ENCODE measurements around the gene PRR33.
"Not testable (repeated sequence)": the region's sequence is repeated elsewhere in the genome, so short reads cannot be mapped to it uniquely, and the experiment has no call there.

Gene PRR33

DNA sequence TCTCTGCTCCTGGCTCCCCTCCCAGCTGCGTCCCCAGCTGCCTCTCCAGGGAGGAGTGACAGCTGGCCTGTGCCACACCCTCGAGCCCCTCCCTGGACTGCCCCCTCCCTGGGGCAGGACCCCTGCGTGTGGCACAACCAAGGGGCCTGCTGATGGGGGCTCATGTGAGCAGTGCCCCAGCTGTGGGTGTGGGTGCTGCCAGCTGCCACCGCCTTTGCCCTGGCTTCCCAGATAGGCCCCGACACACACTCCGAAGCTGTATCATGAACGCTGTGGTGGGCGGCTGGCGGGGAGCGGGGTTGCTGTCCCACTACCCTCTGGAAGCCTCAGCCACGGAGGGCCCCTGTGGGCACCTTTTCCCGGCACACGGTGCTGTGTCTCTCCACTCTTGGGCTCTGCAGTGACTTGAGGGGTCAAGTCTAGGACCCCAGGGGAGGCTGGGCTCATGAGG, 15.8 kb downstream of the PRR33 start:
- DNase-seq (ENCODE audit: low read depth) = not testable (repeated sequence)

DNA sequence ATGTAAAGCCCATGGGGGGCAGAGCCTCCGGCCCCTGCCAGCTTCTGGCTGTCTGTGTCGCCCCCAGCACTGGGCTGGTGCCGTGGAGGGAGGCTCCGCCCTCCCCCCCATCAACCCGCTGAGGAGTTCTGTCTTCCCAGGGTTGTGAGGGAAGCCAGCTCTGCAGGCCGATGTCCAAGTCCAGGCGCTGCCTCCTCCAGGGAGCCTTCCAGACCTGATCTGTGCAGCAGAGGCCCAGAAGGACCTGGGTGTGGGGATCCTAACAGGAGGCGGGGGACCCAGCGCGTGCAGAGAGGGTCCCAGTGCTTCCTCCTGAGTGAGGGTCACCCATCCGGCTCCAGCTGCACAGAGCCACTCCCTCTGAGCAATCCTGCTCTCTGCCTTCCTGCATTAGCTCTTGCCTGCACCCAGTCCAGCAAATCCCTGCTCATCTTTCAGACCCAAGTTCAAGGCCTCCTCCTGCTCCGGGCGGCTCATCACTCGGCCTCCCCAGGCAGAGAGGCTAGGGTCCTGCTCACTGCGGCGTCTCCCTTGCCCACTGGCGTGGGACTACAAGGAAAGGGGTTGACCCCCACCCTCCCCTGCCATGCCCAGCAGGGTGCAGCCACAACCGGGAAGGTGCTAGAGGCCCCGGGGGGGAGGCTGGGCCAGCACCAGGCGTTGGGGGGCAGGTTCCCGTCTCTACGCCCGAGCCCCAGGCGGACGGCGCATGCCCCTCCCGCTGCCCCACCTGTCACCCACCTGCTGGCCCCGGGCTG, 16.4 kb downstream of the PRR33 start:
- DNase-seq (ENCODE audit: low read depth) = no peak

GRCh38 chr11:1874441-1875092, 17.1 kb downstream of the PRR33 start:
- DNase-seq (ENCODE audit: low read depth) = not testable (repeated sequence)

DNA sequence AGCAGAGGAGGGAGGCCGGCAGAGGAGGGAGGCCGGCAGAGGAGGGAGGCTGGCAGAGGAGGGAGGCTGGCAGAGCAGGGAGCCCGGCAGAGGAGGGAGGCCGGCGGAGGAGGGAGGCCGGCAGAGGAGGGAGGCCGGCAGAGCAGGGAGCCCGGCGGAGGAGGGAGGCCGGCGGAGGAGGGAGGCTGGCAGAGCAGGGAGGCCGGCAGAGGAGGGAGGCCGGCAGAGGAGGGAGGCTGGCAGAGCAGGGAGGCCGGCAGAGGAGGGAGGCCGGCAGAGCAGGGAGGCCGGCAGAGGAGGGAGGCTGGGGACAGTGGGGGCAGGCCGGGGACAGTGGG, 17.9 kb downstream of the PRR33 start:
- DNase-seq (ENCODE audit: low read depth) = not testable (repeated sequence)

GRCh38 chr11:1873048-1873812, 18.5 kb downstream of the PRR33 start:
- DNase-seq (ENCODE audit: low read depth) = no peak

DNA sequence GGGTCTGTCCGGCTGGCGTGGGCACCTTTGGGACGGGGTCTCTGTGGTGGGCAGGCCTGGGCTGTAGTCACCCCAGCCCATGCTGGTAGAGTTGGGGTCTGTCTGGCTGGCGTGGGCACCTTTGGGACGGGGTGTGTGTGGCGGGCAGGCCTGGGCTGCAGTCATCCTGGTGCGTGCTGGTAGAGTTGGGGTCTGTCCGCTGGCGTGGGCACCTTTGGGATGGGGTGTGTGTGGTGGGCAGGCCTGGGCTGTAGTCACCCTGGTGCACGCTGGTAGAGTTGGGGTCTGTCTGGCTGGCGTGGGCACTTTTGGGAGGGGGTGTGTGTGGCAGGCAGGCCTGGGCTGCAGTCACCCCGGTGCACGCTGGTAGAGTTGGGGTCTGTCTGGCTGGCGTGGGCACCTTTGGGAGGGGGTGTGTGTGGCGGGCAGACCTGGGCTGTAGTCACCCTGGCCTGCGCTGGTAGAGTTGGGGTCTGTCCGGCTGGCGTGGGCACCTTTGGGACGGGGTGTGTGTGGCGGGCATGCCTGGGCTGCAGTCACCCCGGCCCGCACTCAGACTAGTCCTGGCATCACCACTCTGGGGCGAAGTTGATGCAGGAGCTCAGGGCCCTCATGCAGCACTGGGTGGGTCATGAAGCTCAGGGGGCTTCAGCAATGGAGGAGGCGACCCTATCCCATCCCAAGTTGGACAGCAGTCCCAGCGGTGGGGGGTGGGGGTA, 19.3 kb downstream of the PRR33 start:
- no peak for DNase-seq (ENCODE audit: low read depth)

DNA sequence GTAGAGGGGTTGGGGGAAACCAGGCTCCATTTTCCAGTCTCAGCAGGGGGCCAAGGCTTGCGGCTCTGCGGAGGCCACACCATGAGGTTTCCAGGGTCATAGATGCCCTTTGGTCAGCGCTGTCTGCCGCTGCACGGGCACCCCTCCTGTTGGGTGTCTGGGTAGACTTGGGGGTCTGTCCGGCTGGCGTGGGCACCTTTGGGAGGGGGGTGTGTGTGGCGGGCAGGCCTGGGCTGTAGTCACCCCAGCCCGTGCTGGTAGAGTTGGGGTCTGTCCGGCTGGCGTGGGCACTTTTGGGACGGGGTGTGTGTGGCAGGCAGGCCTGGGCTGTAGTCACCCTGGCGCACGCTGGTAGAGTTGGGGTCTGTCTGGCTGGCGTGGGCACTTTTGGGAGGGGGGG, 20.2 kb downstream of the PRR33 start:
- DNase-seq (ENCODE audit: low read depth) = no peak

DNA sequence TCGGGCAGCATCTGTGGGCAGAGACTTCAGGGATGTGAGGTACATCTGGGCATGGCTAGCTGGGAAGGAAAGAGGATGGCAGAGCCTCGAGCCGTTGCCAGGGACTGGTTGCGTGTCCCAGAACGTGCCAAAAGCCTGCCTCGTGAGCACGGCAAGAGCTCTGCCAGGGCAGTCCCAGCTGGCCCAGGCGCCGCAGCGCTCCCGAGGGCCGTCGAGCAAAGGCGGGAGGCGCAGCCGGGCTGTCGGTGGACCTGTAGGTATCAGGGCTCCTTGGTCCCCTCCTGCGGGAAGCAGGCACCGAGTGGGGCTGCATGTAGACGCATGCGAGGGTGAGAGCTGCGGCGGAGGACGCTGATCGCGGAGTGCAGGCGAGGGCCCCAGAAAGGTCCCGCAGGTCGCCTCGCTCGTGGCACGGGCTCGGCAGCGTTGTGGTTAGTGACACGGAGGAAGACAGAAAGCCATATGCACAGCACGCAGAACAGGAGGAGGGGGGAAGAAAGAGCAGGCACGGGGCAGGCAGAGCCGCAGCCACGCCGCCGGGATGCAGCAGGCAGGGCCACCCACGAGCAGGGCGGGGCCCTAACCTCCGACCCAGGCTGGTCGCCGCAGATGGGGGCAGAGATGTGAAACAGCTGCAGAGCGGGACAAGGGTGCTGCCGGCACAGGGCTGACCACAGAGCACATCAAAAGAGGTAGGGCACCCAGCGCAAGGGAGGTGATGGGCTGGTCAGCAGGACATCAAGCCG, 20.8 kb downstream of the PRR33 start:
- DNase-seq (ENCODE audit: low read depth) = no peak

GRCh38 chr11:1870326-1870696, 21.4 kb downstream of the PRR33 start:
- DNase-seq (ENCODE audit: low read depth) = no peak

DNA sequence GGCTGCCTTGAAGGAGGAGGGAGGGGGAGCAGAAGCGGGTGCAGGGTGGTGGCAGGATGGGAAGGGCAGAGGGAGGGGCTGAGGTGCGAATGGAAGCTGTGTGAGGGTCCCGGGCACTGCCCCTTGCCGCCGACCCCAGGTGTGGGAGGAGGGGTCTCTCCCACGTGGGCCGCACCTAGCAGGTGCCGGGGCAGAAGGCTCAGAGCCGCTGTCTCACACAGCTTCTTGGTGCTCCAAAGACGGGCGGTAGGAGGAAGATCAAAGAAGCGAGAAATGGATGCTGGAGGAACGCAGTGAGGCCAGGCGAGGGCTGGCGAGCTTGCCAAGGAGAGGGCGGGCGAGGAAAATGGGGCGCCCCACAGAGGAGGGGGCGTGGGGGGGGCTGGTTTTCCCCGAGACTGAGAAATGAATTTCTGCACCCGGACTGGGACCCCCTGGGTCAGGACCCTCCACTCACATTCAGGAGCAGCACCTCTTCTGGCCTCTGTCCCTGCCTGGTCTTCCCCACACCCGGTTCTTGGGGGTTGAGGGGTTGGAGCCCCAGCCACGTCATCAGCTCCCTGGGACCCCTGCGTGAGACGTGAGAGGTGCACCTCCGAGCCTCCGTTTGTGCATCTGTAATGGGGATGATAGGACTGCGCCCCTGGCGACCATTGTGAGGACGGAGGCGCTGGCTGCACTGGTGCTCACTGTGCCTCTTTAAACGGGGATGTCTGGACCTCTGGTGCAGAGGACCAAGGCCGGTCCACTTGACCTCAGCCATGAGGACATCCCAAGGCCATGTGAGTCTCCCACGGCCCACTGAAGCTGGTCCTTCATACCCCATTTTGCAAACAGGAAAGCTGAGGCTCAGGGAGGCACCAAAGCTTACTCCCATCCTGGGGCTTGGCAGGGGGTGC, 22.0 kb downstream of the PRR33 start:
- no peak for DNase-seq (ENCODE audit: low read depth)

DNA sequence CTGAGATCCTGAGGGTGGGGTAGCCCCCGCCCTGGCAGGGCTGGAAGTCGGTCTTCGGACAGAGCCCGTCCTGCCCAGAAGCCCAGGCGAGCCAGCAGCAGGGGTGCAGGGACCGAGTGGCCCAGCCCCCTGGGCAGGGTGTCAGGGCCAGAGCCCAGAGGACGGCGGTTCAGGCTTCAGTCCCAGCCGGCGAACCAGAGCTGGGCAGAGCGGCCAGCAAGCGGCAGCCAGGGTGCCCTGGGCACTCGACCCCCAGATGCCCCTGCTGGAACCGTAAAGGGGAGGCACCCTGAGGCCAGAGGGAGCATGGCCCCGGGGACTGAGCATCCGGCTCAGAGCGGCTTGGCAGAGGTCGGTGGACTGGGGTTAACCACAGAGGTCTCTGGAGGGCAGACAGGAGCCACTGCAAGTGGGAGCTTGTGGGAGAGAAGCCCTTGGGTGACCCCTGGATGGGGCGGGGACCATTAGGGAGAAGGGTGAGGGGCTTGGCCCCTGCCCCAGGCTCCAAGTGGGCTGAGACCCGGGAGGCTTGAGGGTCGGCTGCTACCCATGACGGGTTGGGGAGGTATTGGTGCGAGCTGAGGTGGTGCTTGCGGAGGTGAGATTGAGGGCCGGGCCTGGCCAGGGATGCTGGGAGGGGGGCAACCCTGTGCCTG, 22.9 kb downstream of the PRR33 start:
- DNase-seq (ENCODE audit: low read depth) = no peak

DNA sequence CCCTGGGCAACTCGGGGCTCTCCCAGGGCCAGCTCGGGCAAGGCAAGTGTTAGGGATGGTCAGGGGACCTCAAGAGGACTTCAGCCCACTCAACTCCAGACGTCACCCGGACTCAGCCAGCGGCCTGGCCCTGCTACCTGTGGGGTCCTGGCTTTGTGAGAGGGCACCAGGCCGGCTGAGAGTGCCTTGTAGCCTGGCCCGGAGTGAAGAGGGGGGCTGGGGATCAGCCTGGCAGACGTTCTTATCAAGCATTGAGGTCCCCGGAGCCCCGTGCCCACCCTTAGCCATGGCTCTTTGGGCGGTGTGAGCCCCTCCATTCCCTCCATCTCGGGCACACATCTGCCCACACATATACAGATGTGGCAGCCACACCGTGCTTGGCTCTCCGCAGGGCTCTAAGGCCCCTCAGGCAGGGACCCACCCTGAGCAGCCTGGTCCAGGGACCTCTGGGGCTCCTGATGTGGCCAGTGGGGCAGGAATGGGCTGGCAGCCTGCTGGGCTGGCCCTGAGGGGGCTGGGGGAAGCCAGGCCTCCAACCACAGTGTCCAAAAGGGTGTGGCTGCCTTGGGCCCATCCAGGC, 23.5 kb downstream of the PRR33 start:
- DNase-seq (ENCODE audit: low read depth) = no peak

GRCh38 chr11:1867381-1867780, 24.3 kb downstream of the PRR33 start:
- no peak for DNase-seq (ENCODE audit: low read depth)

DNA sequence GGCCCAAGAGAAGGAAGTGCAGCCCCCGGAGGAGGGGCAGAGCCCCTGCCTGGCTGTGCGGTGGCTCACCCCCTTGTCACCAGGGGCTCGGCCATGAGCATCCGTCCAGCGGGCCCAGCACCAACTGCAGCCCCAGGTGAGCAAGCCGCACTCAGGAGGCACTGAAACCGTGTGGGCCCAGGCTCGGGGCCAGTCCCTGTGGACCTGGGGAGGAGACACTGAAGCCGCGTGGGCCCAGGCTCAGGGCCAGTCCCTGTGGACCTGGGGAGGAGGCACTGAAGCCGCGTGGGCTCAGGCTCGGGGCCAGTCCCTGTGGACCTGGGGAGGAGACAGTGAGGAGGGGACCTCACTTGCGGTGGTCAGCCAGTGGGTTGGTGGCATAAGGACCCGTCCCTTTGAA, 24.9 kb downstream of the PRR33 start:
- DNase-seq (ENCODE audit: low read depth) = no peak

DNA sequence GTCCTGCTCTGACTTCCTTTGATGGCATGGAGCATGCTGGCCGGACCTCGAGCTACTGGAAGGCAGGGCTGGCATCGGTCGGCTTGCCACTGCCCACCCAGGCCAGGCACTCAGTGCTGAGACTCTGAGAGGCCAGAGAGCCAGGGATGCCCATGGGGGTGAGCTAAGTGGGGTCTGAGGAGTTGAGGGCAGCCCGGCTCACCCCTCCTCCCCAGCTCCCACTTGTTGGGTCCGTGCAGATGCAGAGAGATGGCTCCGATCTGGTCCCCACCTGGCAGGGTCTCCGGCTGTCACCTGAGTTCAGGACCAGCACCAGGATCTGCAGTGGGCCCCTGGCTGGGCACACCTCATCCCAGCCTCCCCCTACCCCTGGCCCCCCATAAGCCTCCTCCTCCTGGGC, 25.5 kb downstream of the PRR33 start:
- no peak for DNase-seq (ENCODE audit: low read depth)

GRCh38 chr11:1864831-1865665, 26.6 kb downstream of the PRR33 start:
- DNase-seq (ENCODE audit: low read depth) = no peak

DNA sequence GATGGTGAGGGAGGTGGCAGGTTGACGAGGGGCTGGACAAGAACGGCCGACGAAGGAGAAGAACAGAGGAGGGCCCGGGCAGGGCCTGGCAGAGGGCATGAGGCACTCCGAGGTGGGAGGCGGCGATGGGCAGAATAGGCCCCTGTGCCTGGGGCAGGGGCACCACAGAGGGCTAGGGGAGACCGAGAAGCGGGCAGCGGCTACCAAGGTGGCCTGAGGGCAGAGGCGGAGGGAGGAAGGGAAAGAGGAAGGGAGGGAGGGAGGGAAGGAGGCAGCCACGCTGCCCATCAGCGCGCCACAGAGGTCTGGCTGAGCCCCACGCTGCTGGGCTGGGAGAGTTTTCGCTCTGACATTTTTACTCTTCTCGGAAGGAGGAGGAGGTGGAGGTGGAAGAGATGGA, 27.5 kb downstream of the PRR33 start:
- DNase-seq (ENCODE audit: low read depth) = no peak

- peak; percentile 80 for DNase-seq (ENCODE audit: low read depth)
These were observed 28.1 kb downstream of the PRR33 start for GRCh38 chr11:1863352-1864216.

Data from HS-27A (cell line).